ENCODE data around the gene KCTD21.

GRCh38 chr11:78211565-78211964 lies 23.1 kb upstream of the KCTD21 start:
- TF ChIP-seq CTCF (IDR thresholded peaks at IDR 0.05) (no peak), EZH2 (IDR thresholded peaks at IDR 0.05) (no peak), EZH2phosphoT487 (IDR thresholded peaks at IDR 0.05) (no peak)

Data from neural progenitor cell (in vitro differentiated cells).